CD14-positive monocyte (primary cell): ENCODE results near the gene BAZ2B. TPM values are rescaled to one million over a fixed set of nuclear protein-coding genes. Genes with fewer than 3 reads are reported as not detected.

Experiments used
- DNase-seq, 3 donors: peaks; one replicate each; pipeline ENCODE4 v3.0.0-alpha.2; 2011 to 2022
- H2AFZ ChIP-seq: 2 replicates; pipeline ENCODE4 v1.6.0; 2012; ENCODE audit warnings: mild to moderate bottlenecking, low read depth, low read length, inconsistent platforms; ENCODE audit not compliant: insufficient read depth, poor library complexity, severe bottlenecking
- H3K27ac ChIP-seq, 2 donors: 1 replicate in 1 of 2; 2 replicates in 1 of 2; pipeline ENCODE4 v1.5.1; 2012 to 2013; ENCODE audit warnings: low read length in 2 of 2, control low read depth in 1 of 2, inconsistent platforms in 1 of 2, low read depth in 1 of 2, mild to moderate bottlenecking in 1 of 2
- H3K27me3 ChIP-seq, 2 donors: one replicate each; pipeline versions ENCODE4 v1.6.0 to v1.6.1; 2011 to 2013; ENCODE audit warnings: low read length in 2 of 2; ENCODE audit not compliant: control insufficient read depth in 2 of 2, insufficient read depth in 2 of 2
- H3K36me3 ChIP-seq, 2 donors: replicated peaks in 1 of 2; 1 replicate in 1 of 2; 2 replicates in 1 of 2; pipeline versions ENCODE4 v1.5.1 to v1.6.1; 2012 to 2013; ENCODE audit warnings: low read length in 2 of 2, control low read depth in 1 of 2, inconsistent platforms in 1 of 2, mild to moderate bottlenecking in 1 of 2; ENCODE audit not compliant: insufficient read depth in 2 of 2, control insufficient read depth in 1 of 2
- H3K4me1 ChIP-seq, 2 donors: 1 replicate in 1 of 2; 2 replicates in 1 of 2; pipeline versions ENCODE4 v1.5.1 to v1.6.1; 2012 to 2013; ENCODE audit warnings: low read length in 2 of 2, control low read depth in 1 of 2, inconsistent platforms in 1 of 2, mild to moderate bottlenecking in 1 of 2, moderate library complexity in 1 of 2; ENCODE audit not compliant: insufficient read depth in 2 of 2, control insufficient read depth in 1 of 2
- H3K4me2 ChIP-seq: replicated peaks from 2 replicates; pipeline ENCODE3; 2012; ENCODE audit warnings: low read length, moderate library complexity, mild to moderate bottlenecking; ENCODE audit not compliant: poor library complexity, severe bottlenecking; ENCODE audit errors: extremely low read depth
- H3K4me3 ChIP-seq, 3 experiments: fragments of 200-600 bp in 1 of 3; sonication (generic) in 1 of 3; replicated peaks in 1 of 3; 1 replicate in 2 of 3; 2 replicates in 1 of 3; pipeline ENCODE4 v1.5.1; 2011 to 2013; ENCODE audit warnings: low read length in 3 of 3, mild to moderate bottlenecking in 3 of 3, control low read depth in 2 of 3, low read depth in 2 of 3, inconsistent platforms in 1 of 3, moderate library complexity in 1 of 3
- H3K79me2 ChIP-seq: 2 replicates; pipeline ENCODE4 v1.6.0; 2012; ENCODE audit warnings: mild to moderate bottlenecking, control low read depth, inconsistent platforms, low read length, moderate library complexity; ENCODE audit not compliant: insufficient read depth
- H3K9ac ChIP-seq: 2 replicates; pipeline ENCODE4 v1.6.0; 2017; ENCODE audit warnings: low read length, mild to moderate bottlenecking; ENCODE audit not compliant: insufficient read depth, poor library complexity, severe bottlenecking
- H3K9me3 ChIP-seq, 2 donors: replicated peaks in 1 of 2; 1 replicate in 1 of 2; 2 replicates in 1 of 2; pipeline versions ENCODE4 v1.5.1 to v1.6.1; 2012 to 2013; ENCODE audit warnings: low read length in 2 of 2, control low read depth in 1 of 2; ENCODE audit not compliant: control insufficient read depth in 1 of 2, insufficient read depth in 1 of 2
- H4K20me1 ChIP-seq: 2 replicates; pipeline ENCODE4 v1.6.0; 2012; ENCODE audit warnings: mild to moderate bottlenecking, low read length, control low read depth, moderate library complexity; ENCODE audit not compliant: insufficient read depth
- H3K27ac Mint-ChIP-seq, 7 donors: one replicate each; pipeline ENCODE4 v1.8.0; 2020; ENCODE audit warnings: mild to moderate bottlenecking in 7 of 7, mixed read lengths in 7 of 7, moderate library complexity in 6 of 7, inconsistent platforms in 2 of 7
- H3K27me3 Mint-ChIP-seq, 3 donors: one replicate each; pipeline ENCODE4 v1.8.0; 2021 to 2022; ENCODE audit warnings: low read depth in 3 of 3, mild to moderate bottlenecking in 3 of 3, mixed read lengths in 3 of 3, moderate library complexity in 3 of 3, inconsistent platforms in 1 of 3
- H3K36me3 Mint-ChIP-seq, 2 donors: one replicate each; pipeline ENCODE4 v1.8.0; 2020; ENCODE audit warnings: mixed read lengths in 2 of 2, inconsistent platforms in 1 of 2, mild to moderate bottlenecking in 1 of 2
- H3K4me1 Mint-ChIP-seq: one replicate; pipeline ENCODE4 v1.8.0; 2020; ENCODE audit warnings: mild to moderate bottlenecking, mixed read lengths
- H3K4me3 Mint-ChIP-seq, 2 donors: one replicate each; pipeline ENCODE4 v1.8.0; 2020; ENCODE audit warnings: mild to moderate bottlenecking in 2 of 2, mixed read lengths in 2 of 2, moderate library complexity in 1 of 2
- H3K9me3 Mint-ChIP-seq, 7 donors: one replicate each; pipeline ENCODE4 v1.8.0; 2020 to 2022; ENCODE audit warnings: mixed read lengths in 7 of 7, mild to moderate bottlenecking in 6 of 7, moderate library complexity in 6 of 7, inconsistent platforms in 2 of 7
- CTCF ChIP-seq: fragments of 200-600 bp; IDR thresholded peaks from one replicate; pipeline ENCODE4 v1.8.0; 2022; ENCODE audit warnings: antibody characterized with exemption, mild to moderate bottlenecking
- WGBS: methylation state at CpG from one replicate; pipeline ENCODE4 v1.1.5; 2013; ENCODE audit warnings: missing lambda C conversion rate; ENCODE audit not compliant: insufficient coverage; 5-methylcytosine and 5-hydroxymethylcytosine counted together
- intact Hi-C, 2 donors: fragments of 100-400 bp; cut with micrococcal nuclease; formaldehyde crosslinking; loops; one replicate each; pipeline versions ENCODE4 v1.15.0 to v1.15.1; 2023
- polyA plus RNA-seq, 3 donors: library from polyadenylated mRNA; depleted of rRNA in 1 of 3; unstranded in 2 of 3; stranded (reverse) in 1 of 3; fragments of 300-500 nt in 2 of 3; fragments of >200 nt in 1 of 3; fragmentation: Illumina TruSeq in 2 of 3; gene quantifications; 1 replicate in 2 of 3; 2 replicates in 1 of 3; pipeline ENCODE4 v1.2.3, GENCODE V29; 2012 to 2021

Gene BAZ2B
- polyA plus RNA-seq, 3 donors, result 12.9 to 34.2 (median 31.6) TPM

- DNase-seq, result no peak
- no peaks in the 10 kb centered on the region for H3K36me3 Mint-ChIP-seq
- H3K4me3 Mint-ChIP-seq, result peak overlapping the region; percentile 93
- Histone ChIP-seq H2AFZ (peak overlapping the region; percentile 81), H3K4me3 (peak overlapping the region; percentile 86 to 92 (median 89)), H3K4me1 (peaks cover 23 to 56% of the 10 kb centered on the region in 2 donors), H3K9ac (peak overlapping the region; percentile 96), H3K79me2 (peaks cover 70% of the 10 kb centered on the region), H3K36me3 (no peaks in the 10 kb centered on the region), H4K20me1 (no peaks in the 10 kb centered on the region), H3K27me3 (no peaks in the 10 kb centered on the region), H3K4me2 (peak overlapping the region; percentile 76), H3K27ac (peak overlapping the region in 1 of 2 donors; percentile 96), H3K9me3 (no peaks in the 10 kb centered on the region)
- WGBS, result no CpG with 5 or more reads among the region's 4 CpGs
- peaks cover 51% of the 10 kb centered on the region for H3K4me1 Mint-ChIP-seq
- H3K9me3 Mint-ChIP-seq, result peaks cover 0 to 3% (median 0%) of the 10 kb centered on the region in 7 donors
- no peaks in the 10 kb centered on the region for H3K27me3 Mint-ChIP-seq
- H3K27ac Mint-ChIP-seq, result peak overlapping the region in 6 of 7 donors; percentile 92 to 99 (median 98)
- intact Hi-C loops, result no loop called here
- TF ChIP-seq CTCF, result no peak
Measured at GRCh38 chr2:159617100-159617499, 752 bp upstream of the BAZ2B start.

DNA sequence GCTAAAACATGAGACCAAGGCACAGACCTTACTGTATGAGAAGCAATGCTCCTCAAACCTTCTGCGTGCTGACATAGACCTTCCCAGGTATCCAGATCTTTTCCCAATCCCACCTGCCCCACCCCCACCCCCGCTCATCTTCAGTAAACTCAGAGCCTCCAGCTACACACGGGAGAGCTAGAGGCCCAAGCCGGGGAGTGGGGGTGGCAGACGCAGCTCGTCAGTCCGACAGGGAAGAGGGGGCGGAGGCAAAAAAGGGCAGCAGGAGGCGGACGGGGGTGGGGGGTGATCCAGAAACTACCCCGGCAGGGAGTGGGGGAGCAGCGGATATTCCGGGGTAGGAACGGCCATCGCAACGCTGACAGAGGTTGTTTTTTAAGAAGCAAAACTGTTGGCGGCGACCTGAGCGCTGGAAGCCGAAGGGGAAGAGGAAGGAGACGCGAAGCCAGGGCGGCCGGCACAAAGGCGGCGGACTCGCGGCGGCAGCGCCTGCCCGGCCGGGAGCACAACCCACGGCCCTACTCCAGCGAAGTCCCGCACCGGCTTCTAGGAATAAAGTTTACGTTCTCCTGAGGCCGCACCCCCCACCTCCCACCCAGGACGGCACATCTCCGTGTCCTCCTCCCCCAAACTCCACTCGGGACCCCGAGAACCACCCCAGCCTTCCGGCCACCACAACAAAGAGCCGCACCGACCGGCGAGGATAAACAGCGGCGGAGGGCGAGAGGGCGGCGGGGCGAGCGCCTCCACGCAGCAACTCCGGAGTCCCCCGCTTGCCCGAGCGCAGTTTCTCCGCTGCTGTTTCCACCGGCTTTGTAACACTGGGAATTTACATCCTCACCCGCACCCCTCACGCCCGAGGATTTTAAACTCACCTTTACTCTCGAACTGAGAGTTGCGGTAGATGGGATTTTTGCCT is 722 bp downstream of the BAZ2B start:
- H3K4me1 Mint-ChIP-seq, result peaks cover 46% of the 10 kb centered on the region
- Histone ChIP-seq H3K4me2 (peak overlapping the region; percentile 76), H3K36me3 (no peaks in the 10 kb centered on the region), H3K27ac (peak overlapping the region; percentile 96 to 97), H3K9ac (peak overlapping the region; percentile 96), H3K9me3 (no peaks in the 10 kb centered on the region), H3K79me2 (peaks cover 85% of the 10 kb centered on the region), H4K20me1 (no peaks in the 10 kb centered on the region), H3K4me1 (peaks cover 21 to 51% of the 10 kb centered on the region in 2 donors), H3K4me3 (peak overlapping the region; percentile 86 to 92 (median 89)), H2AFZ (peak overlapping the region; percentile 81), H3K27me3 (no peaks in the 10 kb centered on the region)
- H3K36me3 Mint-ChIP-seq, result peaks cover 0 to 2% of the 10 kb centered on the region in 2 donors
- H3K27me3 Mint-ChIP-seq, result no peaks in the 10 kb centered on the region
- H3K4me3 Mint-ChIP-seq, result peak overlapping the region; percentile 93
- H3K27ac Mint-ChIP-seq, result peak overlapping the region; percentile 92 to 99 (median 98)
- 0% methylated on average over 41 of the region's 66 CpGs for whole genome bisulfite sequencing
- TF ChIP-seq CTCF, result no peak
- H3K9me3 Mint-ChIP-seq, result peaks cover 0 to 3% (median 0%) of the 10 kb centered on the region in 7 donors
- intact Hi-C loops, result no loop called here
- peak; percentile 69 to 80 (median 78) for DNase-seq
